SK-N-SH treated with all-trans-retinoic acid at 6 μM for 48 hours (cell line): ENCODE data around the gene TTYH2.
A peak's percentile ranks its signal among the peaks of the same experiment; 100 is the strongest.

Source experiments
- ARNTL ChIP-seq: fragments of 450-650 bp; formaldehyde crosslinking; IDR thresholded peaks from 2 replicates; pipeline ENCODE4 v1.5.0; 2020; ENCODE audit warnings: low read depth, mild to moderate bottlenecking, moderate library complexity, borderline replicate concordance
- BACH2 ChIP-seq: fragments of 250-450 bp; sonication (Bioruptor Pico); IDR thresholded peaks from 2 replicates; pipeline ENCODE4 v1.9.0; 2021; ENCODE audit warnings: mild to moderate bottlenecking, borderline replicate concordance
- CSDC2 ChIP-seq: fragments of 250-450 bp; sonication (Bioruptor Pico); IDR thresholded peaks from 2 replicates; pipeline ENCODE4 v1.5.0; 2020; ENCODE audit warnings: mild to moderate bottlenecking, moderate library complexity
- ESRRG ChIP-seq: fragments of 250-450 bp; sonication (Bioruptor Pico); IDR thresholded peaks from 2 replicates; pipeline ENCODE4 v1.6.1; 2021; ENCODE audit warnings: mild to moderate bottlenecking
- GLIS3 ChIP-seq: fragments of 250-450 bp; sonication (Bioruptor Pico); IDR thresholded peaks from 2 replicates; pipeline ENCODE4 v1.5.0; 2020; ENCODE audit warnings: mild to moderate bottlenecking, moderate library complexity
- RARB ChIP-seq: fragments of 250-450 bp; sonication (Bioruptor Pico); IDR thresholded peaks from 2 replicates; pipeline ENCODE4 v1.8.0; 2021; ENCODE audit warnings: mild to moderate bottlenecking, moderate library complexity
- TSHZ2 ChIP-seq: fragments of 250-450 bp; sonication (Bioruptor Pico); IDR thresholded peaks from 2 replicates; pipeline ENCODE4 v1.5.0; 2020; ENCODE audit warnings: mild to moderate bottlenecking, moderate library complexity
- ZC3H10 ChIP-seq: fragments of 250-450 bp; sonication (Bioruptor Pico); IDR thresholded peaks from 2 replicates; pipeline ENCODE4 v1.5.1; 2021; ENCODE audit warnings: mild to moderate bottlenecking, moderate library complexity
- ZFP30 ChIP-seq: fragments of 450-650 bp; formaldehyde crosslinking; IDR thresholded peaks from 2 replicates; pipeline ENCODE4 v1.5.0; 2022; ENCODE audit warnings: mild to moderate bottlenecking, moderate library complexity
- ZNF565 ChIP-seq: fragments of 450-650 bp; formaldehyde crosslinking; conservative IDR thresholded peaks from 2 replicates; pipeline ENCODE4 v1.5.0; 2020; ENCODE audit warnings: low read depth, mild to moderate bottlenecking, moderate library complexity
- TF ChIP-seq, protein P1 (sequence below): fragments of 250-450 bp; sonication (Bioruptor Pico); IDR thresholded peaks from 2 replicates; pipeline ENCODE4 v1.8.0; 2020; ENCODE audit warnings: mild to moderate bottlenecking, moderate library complexity, borderline replicate concordance
- TF ChIP-seq, protein P2 (sequence below): fragments of 250-450 bp; sonication (Bioruptor Pico); IDR thresholded peaks from 2 replicates; pipeline ENCODE4 v1.5.1; 2020; ENCODE audit warnings: low read depth, mild to moderate bottlenecking, moderate library complexity

- TF ChIP-seq TSHZ2 (CRISPR knock-in tag) (0 out of 2 replicates have a peak, but pooled peaks have one; percentile 36), CSDC2 (CRISPR knock-in tag) (no peak), ZFP30 (CRISPR knock-in tag) (no peak), ZC3H10 (no peak), GLIS3 (CRISPR knock-in tag) (peak; percentile 90; the same call in 1 of the 2 replicates), RARB (CRISPR knock-in tag) (peak; percentile 93), ARNTL (no peak), BACH2 (no peak), ZNF565 (CRISPR knock-in tag) (no peak), ESRRG (peak; percentile 81; the same call in 1 of the 2 replicates)
- TF ChIP-seq, protein P1, sequence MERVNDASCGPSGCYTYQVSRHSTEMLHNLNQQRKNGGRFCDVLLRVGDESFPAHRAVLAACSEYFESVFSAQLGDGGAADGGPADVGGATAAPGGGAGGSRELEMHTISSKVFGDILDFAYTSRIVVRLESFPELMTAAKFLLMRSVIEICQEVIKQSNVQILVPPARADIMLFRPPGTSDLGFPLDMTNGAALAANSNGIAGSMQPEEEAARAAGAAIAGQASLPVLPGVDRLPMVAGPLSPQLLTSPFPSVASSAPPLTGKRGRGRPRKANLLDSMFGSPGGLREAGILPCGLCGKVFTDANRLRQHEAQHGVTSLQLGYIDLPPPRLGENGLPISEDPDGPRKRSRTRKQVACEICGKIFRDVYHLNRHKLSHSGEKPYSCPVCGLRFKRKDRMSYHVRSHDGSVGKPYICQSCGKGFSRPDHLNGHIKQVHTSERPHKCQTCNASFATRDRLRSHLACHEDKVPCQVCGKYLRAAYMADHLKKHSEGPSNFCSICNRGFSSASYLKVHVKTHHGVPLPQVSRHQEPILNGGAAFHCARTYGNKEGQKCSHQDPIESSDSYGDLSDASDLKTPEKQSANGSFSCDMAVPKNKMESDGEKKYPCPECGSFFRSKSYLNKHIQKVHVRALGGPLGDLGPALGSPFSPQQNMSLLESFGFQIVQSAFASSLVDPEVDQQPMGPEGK (CRISPR knock-in tag), result peak; percentile 79
- TF ChIP-seq, protein P2, sequence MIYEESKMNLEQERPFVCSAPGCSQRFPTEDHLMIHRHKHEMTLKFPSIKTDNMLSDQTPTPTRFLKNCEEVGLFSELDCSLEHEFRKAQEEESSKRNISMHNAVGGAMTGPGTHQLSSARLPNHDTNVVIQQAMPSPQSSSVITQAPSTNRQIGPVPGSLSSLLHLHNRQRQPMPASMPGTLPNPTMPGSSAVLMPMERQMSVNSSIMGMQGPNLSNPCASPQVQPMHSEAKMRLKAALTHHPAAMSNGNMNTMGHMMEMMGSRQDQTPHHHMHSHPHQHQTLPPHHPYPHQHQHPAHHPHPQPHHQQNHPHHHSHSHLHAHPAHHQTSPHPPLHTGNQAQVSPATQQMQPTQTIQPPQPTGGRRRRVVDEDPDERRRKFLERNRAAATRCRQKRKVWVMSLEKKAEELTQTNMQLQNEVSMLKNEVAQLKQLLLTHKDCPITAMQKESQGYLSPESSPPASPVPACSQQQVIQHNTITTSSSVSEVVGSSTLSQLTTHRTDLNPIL, result peak; percentile 16; the same call in 1 of the 2 replicates
Observed at GRCh38 chr17:74203439-74204240, 9.7 kb upstream of the TTYH2 start, which contains the start of gene RPL38.
